Breast epithelium (tissue), 4 donors: ENCODE measurements around the gene SYNDIG1. TPM values are rescaled to one million over a fixed set of nuclear protein-coding genes. Genes with fewer than 3 reads are reported as not detected.

Experiments used
- DNase-seq, 2 donors: peaks; one replicate each; pipeline ENCODE4 v3.0.0-alpha.2; 2019; ENCODE audit warnings: low spot score in 2 of 2
- H3K27ac ChIP-seq, 2 donors: fragments of 200-600 bp; sonication (generic) in 1 of 2; one replicate each; pipeline ENCODE4 v1.5.1; 2016 to 2019; ENCODE audit warnings: mild to moderate bottlenecking in 1 of 2
- H3K27me3 ChIP-seq, 2 donors: fragments of 200-600 bp; sonication (generic) in 1 of 2; one replicate each; pipeline versions ENCODE4 v1.5.1 to v1.6.0; 2017 to 2019; ENCODE audit warnings: control low read depth in 1 of 2, mild to moderate bottlenecking in 1 of 2
- H3K36me3 ChIP-seq: fragments of 200-600 bp; one replicate; pipeline ENCODE4 v1.5.1; 2019
- H3K4me1 ChIP-seq, 2 donors: fragments of 200-600 bp; sonication (generic); one replicate each; pipeline ENCODE4 v1.5.1; 2016 to 2019; ENCODE audit warnings: control low read depth in 1 of 2
- H3K4me3 ChIP-seq, 3 donors: fragments of 200-600 bp; sonication (generic); 1 replicate in 2 of 3; 2 replicates in 1 of 3; pipeline ENCODE4 v1.5.1; 2016 to 2019; ENCODE audit warnings: mild to moderate bottlenecking in 3 of 3, moderate library complexity in 2 of 3
- H3K9me3 ChIP-seq, 2 donors: fragments of 200-600 bp; sonication (generic) in 1 of 2; one replicate each; pipeline ENCODE4 v1.5.1; 2016 to 2019; ENCODE audit warnings: control low read depth in 1 of 2
- POLR2A ChIP-seq: fragments of 450-650 bp; IDR thresholded peaks from one replicate; pipeline ENCODE4 v1.6.1; 2016; ENCODE audit warnings: antibody characterized with exemption, mild to moderate bottlenecking, moderate library complexity
- POLR2AphosphoS5 ChIP-seq, 3 donors: sonication (generic); formaldehyde crosslinking; IDR thresholded peaks; one replicate each; pipeline ENCODE4 v1.6.1; 2017; ENCODE audit warnings: antibody characterized with exemption in 3 of 3
- intact Hi-C: fragments of 100-400 bp; cut with DNase I; formaldehyde crosslinking; loops from one replicate; pipeline ENCODE4 v1.15.1; 2023; ENCODE audit warnings: low total_unique reads
- total RNA-seq, 3 donors: library from RNA; depleted of rRNA; stranded (reverse); fragments of >200 nt; gene quantifications; one replicate each; pipeline ENCODE4 v1.1.0, GENCODE V29; 2016
- TF ChIP-seq, protein P1 (sequence below), 3 donors: fragments of 450-650 bp; IDR thresholded peaks; one replicate each; pipeline ENCODE4 v1.5.1; 2016 to 2017; ENCODE audit warnings: antibody characterized with exemption in 3 of 3, mild to moderate bottlenecking in 3 of 3, moderate library complexity in 3 of 3

The SYNDIG1 gene
- total RNA-seq, 3 donors from 2014 or later = under 0.01 to 0.48 (median 0.15) TPM

DNA sequence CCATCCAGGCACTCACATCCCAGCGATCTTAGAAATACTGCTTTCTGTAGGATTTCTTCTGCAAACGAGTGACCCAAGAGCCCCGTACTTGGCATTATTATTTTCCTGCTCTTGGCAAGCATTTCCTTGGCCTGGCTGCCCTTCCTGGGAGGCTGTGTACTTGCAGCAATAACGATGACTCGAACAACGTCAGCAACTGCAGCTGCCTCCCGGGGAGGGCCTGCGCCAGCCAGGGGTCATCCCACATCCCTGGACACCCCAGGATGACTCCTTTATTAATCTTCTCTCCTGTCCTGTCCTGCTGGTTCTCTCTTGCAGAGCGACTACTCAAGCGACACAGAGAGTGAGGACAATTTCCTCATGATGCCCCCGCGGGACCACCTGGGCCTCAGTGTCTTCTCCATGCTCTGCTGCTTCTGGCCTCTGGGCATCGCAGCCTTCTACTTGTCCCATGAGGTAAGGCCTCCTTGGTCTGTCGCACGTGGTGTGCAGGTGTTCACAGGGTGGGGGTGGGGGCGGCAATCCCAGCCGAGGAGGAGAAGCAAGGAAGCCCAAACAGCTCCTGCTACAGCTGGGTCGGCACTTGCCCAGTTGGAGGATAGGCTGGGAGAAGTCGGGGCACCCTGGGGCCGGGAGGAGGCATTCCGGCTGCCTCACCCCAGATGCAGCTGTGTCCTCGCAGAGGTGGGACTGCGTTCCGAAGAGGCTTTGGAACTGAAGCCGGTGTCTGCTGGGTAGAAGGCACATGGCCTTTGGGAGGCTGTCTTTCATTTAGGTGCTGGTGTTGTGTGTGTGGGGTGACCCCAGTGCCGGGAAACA lies 115.3 kb downstream of the SYNDIG1 start:
- no peaks in the 10 kb centered on the region for H3K4me1 ChIP-seq
- H3K27ac ChIP-seq = no peak overlapping the region
- no peaks in the 10 kb centered on the region for H3K36me3 ChIP-seq
- intact Hi-C loops = no loop called here
- H3K9me3 ChIP-seq = no peaks in the 10 kb centered on the region
- peaks cover 0 to 8% of the 10 kb centered on the region in 2 donors for H3K27me3 ChIP-seq
- H3K4me3 ChIP-seq = no peak overlapping the region
- DNase-seq = no peak
- TF ChIP-seq POLR2AphosphoS5 (IDR thresholded peaks at IDR 0.05) (no peak), POLR2A (no peak)
- TF ChIP-seq, protein P1, sequence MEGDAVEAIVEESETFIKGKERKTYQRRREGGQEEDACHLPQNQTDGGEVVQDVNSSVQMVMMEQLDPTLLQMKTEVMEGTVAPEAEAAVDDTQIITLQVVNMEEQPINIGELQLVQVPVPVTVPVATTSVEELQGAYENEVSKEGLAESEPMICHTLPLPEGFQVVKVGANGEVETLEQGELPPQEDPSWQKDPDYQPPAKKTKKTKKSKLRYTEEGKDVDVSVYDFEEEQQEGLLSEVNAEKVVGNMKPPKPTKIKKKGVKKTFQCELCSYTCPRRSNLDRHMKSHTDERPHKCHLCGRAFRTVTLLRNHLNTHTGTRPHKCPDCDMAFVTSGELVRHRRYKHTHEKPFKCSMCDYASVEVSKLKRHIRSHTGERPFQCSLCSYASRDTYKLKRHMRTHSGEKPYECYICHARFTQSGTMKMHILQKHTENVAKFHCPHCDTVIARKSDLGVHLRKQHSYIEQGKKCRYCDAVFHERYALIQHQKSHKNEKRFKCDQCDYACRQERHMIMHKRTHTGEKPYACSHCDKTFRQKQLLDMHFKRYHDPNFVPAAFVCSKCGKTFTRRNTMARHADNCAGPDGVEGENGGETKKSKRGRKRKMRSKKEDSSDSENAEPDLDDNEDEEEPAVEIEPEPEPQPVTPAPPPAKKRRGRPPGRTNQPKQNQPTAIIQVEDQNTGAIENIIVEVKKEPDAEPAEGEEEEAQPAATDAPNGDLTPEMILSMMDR (IDR thresholded peaks at IDR 0.05) = no peak

DNA sequence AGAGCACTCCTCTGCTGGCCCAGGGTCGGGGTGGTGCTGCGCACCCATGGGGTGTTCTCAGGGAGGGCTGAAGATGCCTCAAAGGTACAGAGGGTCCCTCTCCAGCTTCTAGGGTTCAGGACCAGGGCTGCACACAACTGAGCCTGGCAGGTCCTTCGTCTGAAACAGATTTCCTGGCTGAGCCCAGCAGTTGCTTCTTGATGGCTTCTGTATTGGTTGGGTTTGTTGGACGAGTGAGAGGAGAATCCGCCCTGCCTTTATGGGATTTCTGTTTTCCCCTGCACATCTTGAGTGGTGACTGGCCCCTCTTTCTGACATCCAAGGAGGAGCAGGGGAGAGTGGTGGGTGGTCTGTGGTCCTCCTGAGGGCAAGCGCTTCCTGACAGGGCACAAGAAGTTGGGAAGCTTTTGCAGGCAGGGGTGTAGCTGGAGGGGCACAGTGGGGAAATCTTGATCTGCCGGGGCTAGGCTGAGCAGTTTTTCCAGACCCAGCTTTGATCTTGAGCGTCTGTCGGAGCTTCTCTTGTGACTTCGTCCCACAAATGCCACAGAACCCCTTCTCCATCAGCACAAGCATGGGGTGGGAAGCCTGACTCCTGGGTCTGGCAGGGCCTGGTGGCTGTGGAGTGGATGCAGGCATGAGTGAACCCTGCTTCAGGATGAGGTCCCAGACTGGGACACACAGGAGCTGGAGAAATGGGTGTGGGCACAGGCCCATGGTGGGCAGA lies 116.5 kb downstream of the SYNDIG1 start:
- H3K27me3 ChIP-seq = peaks cover 0 to 8% of the 10 kb centered on the region in 2 donors
- H3K36me3 ChIP-seq = no peaks in the 10 kb centered on the region
- H3K27ac ChIP-seq = no peak overlapping the region
- H3K4me1 ChIP-seq = no peaks in the 10 kb centered on the region
- no peak for DNase-seq
- TF ChIP-seq POLR2A (no peak), POLR2AphosphoS5 (IDR thresholded peaks at IDR 0.05) (no peak)
- TF ChIP-seq, protein P1 (IDR thresholded peaks at IDR 0.05) = no peak
- no peaks in the 10 kb centered on the region for H3K9me3 ChIP-seq
- intact Hi-C loops = no loop called here
- no peak overlapping the region for H3K4me3 ChIP-seq

DNA sequence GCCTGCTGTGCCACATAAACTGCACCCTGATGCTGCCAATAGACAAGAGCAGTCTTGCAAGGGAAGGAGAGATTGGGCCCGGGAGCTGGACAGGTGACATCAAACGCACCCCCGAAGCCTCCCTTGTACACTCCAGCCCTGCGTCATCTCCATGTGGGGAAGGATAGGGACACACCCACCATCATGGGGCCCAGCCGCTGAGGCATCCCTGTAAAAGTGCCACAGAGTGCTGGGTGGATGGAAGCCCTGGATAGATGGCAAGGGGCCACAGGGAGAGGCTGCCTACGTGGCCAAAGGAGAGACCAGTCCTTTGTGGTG lies 117.1 kb downstream of the SYNDIG1 start:
- H3K4me3 ChIP-seq = no peak overlapping the region
- no peak overlapping the region for H3K27ac ChIP-seq
- TF ChIP-seq POLR2A (no peak), POLR2AphosphoS5 (IDR thresholded peaks at IDR 0.05) (no peak)
- TF ChIP-seq, protein P1 (IDR thresholded peaks at IDR 0.05) = no peak
- peaks cover 0 to 8% of the 10 kb centered on the region in 2 donors for H3K27me3 ChIP-seq
- intact Hi-C loops = no loop called here
- no peak for DNase-seq
- no peaks in the 10 kb centered on the region for H3K9me3 ChIP-seq
- H3K36me3 ChIP-seq = no peaks in the 10 kb centered on the region
- H3K4me1 ChIP-seq = no peaks in the 10 kb centered on the region

DNA sequence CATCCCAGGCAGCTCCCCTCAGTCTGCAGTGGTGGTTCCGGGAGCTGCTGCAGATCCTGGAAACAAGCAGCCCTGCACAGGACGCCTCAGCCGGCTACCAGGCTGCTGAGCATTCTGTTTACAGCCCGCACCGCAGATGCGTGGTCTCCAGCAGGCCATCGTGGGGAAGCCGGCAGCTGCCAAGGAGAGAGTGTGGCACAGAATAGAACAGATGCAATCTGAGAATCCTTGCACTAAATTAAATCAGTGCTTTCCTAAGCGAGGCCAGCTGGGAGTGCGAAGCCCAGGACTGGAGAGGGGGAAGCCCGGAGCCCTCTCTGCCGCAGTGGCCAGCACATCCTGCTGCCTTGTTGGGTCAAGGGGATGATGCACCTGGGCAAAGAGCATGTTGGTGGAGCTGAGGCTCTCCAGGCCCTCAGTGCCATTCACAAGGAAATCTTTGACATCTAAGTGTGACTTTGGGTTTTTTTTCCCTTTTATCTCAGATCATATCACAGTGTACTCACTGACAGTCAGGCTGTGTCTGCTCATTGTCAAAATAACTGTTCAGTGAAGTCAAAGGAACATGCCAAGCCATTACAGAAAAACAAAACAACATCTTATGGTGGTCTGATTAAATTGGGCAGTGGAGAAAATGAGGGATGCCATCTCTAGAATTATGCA lies 118.1 kb downstream of the SYNDIG1 start:
- H3K9me3 ChIP-seq = no peaks in the 10 kb centered on the region
- H3K27ac ChIP-seq = no peak overlapping the region
- H3K4me1 ChIP-seq = no peaks in the 10 kb centered on the region
- TF ChIP-seq, protein P1 (IDR thresholded peaks at IDR 0.05) = no peak
- no peak for TF ChIP-seq POLR2A
- TF ChIP-seq POLR2AphosphoS5 (IDR thresholded peaks at IDR 0.05) = no peak
- DNase-seq = no peak
- H3K36me3 ChIP-seq = no peaks in the 10 kb centered on the region
- H3K4me3 ChIP-seq = no peak overlapping the region
- intact Hi-C loops = no loop called here
- peaks cover 0 to 8% of the 10 kb centered on the region in 2 donors for H3K27me3 ChIP-seq
